ENCODE data around the gene VCL. TPM values are rescaled to one million over a fixed set of nuclear protein-coding genes. Genes with fewer than 3 reads are reported as not detected.
A peak's percentile ranks its signal among the peaks of the same experiment; 100 is the strongest.

The VCL gene
- total and polyA plus RNA-seq, 7 donors = 6.2 to 451 (median 179) TPM

- H3K36me3 ChIP-seq = no peaks in the 10 kb centered on the region
- TF ChIP-seq, protein P1, sequence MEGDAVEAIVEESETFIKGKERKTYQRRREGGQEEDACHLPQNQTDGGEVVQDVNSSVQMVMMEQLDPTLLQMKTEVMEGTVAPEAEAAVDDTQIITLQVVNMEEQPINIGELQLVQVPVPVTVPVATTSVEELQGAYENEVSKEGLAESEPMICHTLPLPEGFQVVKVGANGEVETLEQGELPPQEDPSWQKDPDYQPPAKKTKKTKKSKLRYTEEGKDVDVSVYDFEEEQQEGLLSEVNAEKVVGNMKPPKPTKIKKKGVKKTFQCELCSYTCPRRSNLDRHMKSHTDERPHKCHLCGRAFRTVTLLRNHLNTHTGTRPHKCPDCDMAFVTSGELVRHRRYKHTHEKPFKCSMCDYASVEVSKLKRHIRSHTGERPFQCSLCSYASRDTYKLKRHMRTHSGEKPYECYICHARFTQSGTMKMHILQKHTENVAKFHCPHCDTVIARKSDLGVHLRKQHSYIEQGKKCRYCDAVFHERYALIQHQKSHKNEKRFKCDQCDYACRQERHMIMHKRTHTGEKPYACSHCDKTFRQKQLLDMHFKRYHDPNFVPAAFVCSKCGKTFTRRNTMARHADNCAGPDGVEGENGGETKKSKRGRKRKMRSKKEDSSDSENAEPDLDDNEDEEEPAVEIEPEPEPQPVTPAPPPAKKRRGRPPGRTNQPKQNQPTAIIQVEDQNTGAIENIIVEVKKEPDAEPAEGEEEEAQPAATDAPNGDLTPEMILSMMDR (IDR thresholded peaks at IDR 0.05) = no peak
- TF ChIP-seq POLR2AphosphoS5 (IDR thresholded peaks at IDR 0.05) (peak; percentile 72 to 90 (median 75)), EP300 (IDR thresholded peaks at IDR 0.05) (peak in 1 of 4 donors; percentile 84), POLR2A (IDR thresholded peaks at IDR 0.05) (peak in 1 of 2 donors; percentile 25)
- peak overlapping the region; percentile 85 to 94 (median 90) for H3K27ac ChIP-seq
- no peaks in the 10 kb centered on the region for H3K9me3 ChIP-seq
- peaks cover 0 to 48% (median 42%) of the 10 kb centered on the region in 4 donors for H3K4me1 ChIP-seq
- DNase-seq = peak; percentile 97
- H3K27me3 ChIP-seq = no peaks in the 10 kb centered on the region
- peak overlapping the region in 1 of 4 donors; percentile 11 for H3K4me3 ChIP-seq
- WGBS, 2 donors = 26 to 50% methylated on average over 16 of the region's 16 CpGs
- intact Hi-C loops (cut with DNase I) = loop anchor here (2.0 kb wide), 1 partner anchor 33 kb away; the partner anchor contains the start of gene VCL
These were observed 31.8 kb upstream of the VCL start for GRCh38 chr10:73965890-73966768.

GRCh38 chr10:73967022-73967429 lies 30.9 kb upstream of the VCL start:
- no peaks in the 10 kb centered on the region for H3K36me3 ChIP-seq
- H3K4me3 ChIP-seq = no peak overlapping the region
- WGBS, 2 donors = 91 to 94% methylated on average over 4 of the region's 4 CpGs
- no peak for DNase-seq
- peak overlapping the region; percentile 85 to 94 (median 90) for H3K27ac ChIP-seq
- H3K4me1 ChIP-seq = peaks cover 0 to 48% (median 42%) of the 10 kb centered on the region in 4 donors
- intact Hi-C loops (cut with DNase I) = loop anchor here (2.0 kb wide), 1 partner anchor 32 kb away; the partner anchor contains the start of gene VCL
- no peaks in the 10 kb centered on the region for H3K9me3 ChIP-seq
- no peak for TF ChIP-seq POLR2AphosphoS5 (IDR thresholded peaks at IDR 0.05)
- TF ChIP-seq EP300 (IDR thresholded peaks at IDR 0.05) = no peak
- TF ChIP-seq, protein P1 (IDR thresholded peaks at IDR 0.05) = no peak
- no peak for TF ChIP-seq POLR2A (IDR thresholded peaks at IDR 0.05)
- no peaks in the 10 kb centered on the region for H3K27me3 ChIP-seq

DNA sequence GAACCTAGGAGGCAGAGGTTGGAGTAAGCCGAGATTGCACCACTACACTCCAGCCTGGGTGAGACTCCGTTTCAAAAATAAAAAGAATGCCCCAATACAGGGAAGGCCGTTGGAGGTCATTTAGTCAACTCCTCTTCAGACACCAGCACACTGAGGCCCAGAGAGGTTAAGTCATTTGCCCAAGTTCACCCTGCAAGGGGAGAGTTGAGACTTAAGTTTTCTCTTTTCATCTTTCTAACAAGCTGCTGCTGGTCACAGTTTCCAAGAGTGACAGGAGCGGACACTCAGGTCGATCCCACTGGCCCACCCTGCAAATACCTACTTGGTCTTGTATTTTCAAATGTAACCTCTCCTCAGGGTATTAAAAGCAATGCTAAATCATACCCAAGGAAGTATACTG lies 30.4 kb upstream of the VCL start:
- DNase-seq = no peak

GRCh38 chr10:73968098-73968521 lies 29.8 kb upstream of the VCL start:
- H3K27me3 ChIP-seq = no peaks in the 10 kb centered on the region
- TF ChIP-seq, protein P1 (IDR thresholded peaks at IDR 0.05) = no peak
- TF ChIP-seq EP300 (IDR thresholded peaks at IDR 0.05) (no peak), POLR2A (IDR thresholded peaks at IDR 0.05) (no peak), POLR2AphosphoS5 (IDR thresholded peaks at IDR 0.05) (no peak)
- peaks cover 0 to 48% (median 42%) of the 10 kb centered on the region in 4 donors for H3K4me1 ChIP-seq
- peak overlapping the region; percentile 85 to 94 (median 90) for H3K27ac ChIP-seq
- H3K9me3 ChIP-seq = no peaks in the 10 kb centered on the region
- intact Hi-C loops (cut with DNase I) = no loop called here
- no peaks in the 10 kb centered on the region for H3K36me3 ChIP-seq
- H3K4me3 ChIP-seq = no peak overlapping the region
- DNase-seq = no peak
- 61 to 81% methylated on average over 6 of the region's 6 CpGs for WGBS, 2 donors

More for the DNA sequence above, 30.4 kb upstream of the VCL start:
- no peaks in the 10 kb centered on the region for H3K27me3 ChIP-seq
- H3K4me3 ChIP-seq = no peak overlapping the region
- no peak for TF ChIP-seq EP300 (IDR thresholded peaks at IDR 0.05)
- TF ChIP-seq, protein P1 (IDR thresholded peaks at IDR 0.05) = no peak
- TF ChIP-seq POLR2AphosphoS5 (IDR thresholded peaks at IDR 0.05) = no peak
- TF ChIP-seq POLR2A (IDR thresholded peaks at IDR 0.05) = no peak
- peaks cover 0 to 48% (median 42%) of the 10 kb centered on the region in 4 donors for H3K4me1 ChIP-seq
- no peaks in the 10 kb centered on the region for H3K9me3 ChIP-seq
- H3K27ac ChIP-seq = peak overlapping the region; percentile 85 to 94 (median 90)
- intact Hi-C loops (cut with DNase I) = loop anchor here (2.0 kb wide), 1 partner anchor 31 kb away; the partner anchor contains the start of gene VCL
- 89 to 91% methylated on average over 5 of the region's 5 CpGs for WGBS, 2 donors
- no peaks in the 10 kb centered on the region for H3K36me3 ChIP-seq
